GM19397 (cell line): ENCODE results near the gene SLC6A6.

Source experiments
- ATAC-seq: cut with Tn5 transposase; IDR thresholded peaks from one replicate; pipeline ENCODE4 v1.9.1; 2021; ENCODE audit warnings: mild to moderate bottlenecking, moderate library complexity; ENCODE audit not compliant: unreplicated experiment

The SLC6A6 gene

DNA sequence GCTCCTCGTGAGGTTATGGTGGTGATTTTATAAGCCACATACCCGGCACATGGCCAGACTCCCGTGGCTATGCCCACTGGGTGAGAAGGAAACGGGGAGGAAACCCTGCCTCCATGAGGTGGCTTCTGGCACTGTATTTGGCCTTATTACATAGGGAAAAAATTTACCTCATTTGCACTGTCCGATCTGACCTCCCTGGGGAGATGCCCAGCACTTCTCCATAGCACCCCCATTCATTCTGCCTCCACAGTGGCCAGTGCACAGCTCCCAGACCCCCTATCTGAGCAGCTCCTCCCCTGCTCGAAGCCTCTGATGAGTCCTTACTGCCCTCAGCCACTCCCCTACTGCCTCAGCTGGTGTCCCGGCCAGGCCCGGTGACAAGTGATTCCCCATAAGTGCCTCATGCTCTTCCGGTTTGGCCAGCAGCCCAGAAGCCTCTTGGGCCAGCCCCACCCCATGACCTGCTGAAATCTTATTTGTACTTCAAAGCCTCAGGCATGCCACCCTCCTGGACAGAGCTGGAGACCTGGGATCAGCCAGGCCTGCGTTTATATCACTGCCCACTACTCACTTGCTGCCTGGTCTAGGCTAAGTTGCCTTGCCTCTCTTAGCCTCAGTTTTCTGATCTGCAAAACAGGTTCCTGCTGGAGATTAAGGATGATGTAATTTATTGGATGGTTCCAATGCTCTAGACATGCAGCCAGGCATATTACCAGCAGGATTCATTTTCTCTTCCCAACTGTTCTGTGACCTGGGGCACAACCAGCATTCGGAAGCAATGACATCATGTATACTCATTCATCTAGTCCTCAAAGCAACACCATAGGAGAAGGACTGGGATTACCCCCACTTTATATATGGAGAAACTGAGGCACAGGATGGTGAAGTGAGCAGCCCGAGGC lies 30.6 kb upstream of the SLC6A6 start:
- no peak for ATAC-seq

DNA sequence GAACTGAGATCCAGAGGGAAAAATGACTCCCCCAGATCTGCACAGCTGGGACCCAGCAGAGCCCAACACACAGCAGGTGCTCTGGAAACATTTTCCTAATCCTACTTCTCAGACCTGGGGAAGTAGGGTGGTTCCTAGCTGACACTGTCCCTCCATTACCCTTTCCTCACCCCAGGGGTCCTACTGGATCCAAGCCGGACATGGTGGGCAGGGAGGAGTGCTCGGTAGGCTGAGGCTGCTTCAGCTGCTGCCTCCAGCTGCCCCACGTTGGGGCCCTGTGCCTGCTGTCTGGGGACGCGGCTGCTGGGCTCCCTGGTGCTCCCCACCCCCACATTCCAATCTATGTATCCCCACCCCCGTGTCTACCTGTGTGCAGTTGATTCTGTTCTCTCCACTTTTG lies 29.8 kb upstream of the SLC6A6 start:
- no peak for ATAC-seq

DNA sequence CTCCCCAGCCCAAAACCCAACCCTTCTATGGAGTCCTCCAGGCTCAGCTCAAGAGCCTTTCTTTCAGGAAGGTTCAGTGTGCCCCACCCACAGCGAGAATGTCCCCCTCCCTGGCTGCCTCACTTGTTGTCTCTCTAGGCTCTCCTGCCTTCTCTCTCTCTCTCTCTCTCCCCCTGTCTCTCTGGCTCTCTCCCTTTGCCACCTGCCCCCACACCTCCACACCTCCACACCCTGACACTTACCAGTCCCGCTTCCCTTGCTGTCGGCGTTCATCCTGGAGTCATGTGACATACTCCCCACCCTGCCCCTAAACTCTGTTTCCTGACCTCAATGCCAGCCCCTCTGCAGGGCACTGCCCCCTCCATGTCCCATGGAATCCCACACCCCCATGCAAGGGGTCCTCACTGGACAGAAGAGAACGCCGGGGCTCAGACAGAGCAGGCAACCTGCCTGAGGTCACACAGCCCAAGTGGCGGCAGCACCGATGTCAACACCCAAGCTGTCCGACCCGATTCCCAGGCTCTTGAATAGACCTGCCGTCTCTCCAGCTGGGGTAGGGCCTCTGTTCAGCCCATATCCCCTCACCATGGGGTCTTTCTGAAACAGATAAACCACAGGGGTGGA lies 28.5 kb upstream of the SLC6A6 start:
- no peak for ATAC-seq

DNA sequence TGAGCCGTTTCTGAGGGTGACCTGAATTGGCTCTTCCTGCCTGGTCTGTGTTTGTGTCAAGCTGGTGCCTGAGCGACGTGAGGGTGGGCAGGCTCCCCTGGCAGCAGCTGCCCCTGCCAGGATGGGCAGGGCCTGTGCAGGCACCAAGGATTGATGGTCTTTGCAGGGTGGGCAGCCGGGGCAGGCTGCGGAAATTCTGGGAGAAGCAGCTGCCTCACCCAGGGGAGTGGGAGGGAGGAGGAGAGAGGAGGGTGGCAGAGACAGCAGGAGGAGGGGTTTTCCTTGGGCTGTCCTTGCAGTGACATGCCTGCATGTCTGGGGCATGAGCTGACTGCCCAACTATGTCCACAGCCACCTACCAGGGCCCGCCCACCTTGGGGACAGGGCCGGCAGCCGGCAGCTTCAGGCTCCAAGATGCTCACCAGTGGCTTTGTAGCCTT lies 27.9 kb upstream of the SLC6A6 start:
- no peak for ATAC-seq

DNA sequence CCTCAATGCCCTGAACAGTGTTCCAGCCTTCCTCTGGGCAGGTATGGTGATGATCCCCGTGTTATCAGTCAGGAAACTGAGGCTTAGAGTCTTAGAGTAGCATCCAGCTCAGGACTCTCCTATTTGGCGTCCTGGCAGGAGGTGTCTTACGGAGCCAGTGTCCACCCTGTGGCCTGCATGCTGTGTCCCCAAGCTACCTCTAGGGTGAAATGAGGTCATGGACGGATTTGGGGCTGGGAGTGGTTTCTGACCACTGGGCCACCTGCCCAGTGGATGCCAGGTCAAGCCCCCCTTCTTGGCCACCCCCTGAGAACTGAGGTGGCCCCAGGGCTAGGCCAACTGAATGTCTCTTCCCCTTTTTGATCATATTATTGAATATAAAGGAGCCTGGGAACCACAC lies 27.2 kb upstream of the SLC6A6 start:
- ATAC-seq = no peak

DNA sequence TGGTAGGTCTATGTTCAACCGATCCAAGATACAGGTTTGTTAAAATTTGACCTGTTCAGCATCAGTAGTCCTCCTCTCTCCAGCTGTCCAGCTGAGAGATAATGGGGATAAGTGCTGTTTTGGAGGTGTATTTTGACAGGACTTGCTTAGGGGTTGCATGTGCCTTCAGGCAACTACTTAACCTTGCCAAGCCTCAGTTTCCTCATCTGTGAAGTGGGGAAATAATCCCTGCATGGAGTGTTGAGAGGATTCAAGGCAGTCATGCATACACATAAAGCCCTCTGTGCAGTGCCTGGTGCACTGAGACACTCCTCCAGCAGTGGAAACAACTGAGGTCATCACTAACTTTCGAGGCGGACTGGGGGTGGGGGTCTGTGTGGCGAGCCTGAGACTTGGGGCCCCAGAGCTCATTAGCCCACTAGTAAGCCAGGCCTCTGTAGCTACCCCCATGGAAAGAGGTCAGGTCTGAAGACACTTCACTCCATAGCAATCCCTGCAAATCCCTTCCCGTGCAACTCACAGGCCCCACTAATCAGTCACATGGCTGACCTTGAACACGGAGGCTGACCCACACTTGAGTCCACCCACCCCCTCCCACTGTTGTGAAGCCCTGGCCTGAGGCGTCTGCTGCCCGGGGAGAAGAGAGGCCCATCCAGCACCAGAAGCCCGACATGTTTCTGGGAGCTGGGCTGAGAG lies 25.9 kb upstream of the SLC6A6 start:
- ATAC-seq = no peak

DNA sequence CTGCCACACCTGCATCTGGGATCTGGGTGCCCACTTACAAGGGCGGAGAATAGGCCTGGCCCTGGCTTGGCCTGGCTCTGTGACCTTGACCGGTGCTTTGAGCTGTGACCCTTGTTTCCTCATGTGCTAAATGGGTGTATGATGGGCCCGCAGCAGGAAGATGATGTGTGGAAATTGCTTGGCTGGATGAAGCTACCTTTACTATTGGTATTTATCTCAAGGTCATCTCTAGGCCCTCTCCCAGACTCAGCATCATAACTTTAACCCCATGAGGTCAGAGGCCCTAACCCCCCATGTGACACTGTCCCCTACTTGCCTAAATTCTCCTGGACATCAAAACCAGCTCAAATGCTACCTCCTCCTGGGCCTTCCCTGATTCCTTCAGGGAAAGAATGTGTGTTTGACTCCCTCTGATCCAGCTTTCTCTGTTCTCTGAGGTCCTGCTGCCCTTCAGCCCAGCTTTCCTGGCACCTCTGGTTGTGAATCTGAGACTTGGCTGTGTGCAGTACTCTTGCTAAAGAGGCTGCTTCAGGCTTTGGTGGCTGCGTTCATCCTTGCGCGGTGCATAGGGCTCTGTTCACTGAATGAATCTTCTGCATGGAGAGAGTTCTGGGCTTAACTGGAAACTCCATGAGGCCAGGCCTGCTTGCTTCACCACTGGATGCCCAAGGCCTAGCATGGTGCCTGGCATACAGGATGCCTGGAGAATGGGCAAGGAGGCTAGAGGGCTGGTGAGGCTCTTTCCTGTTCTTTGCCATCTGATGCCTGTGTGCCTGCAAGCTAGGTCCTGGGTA lies 25.2 kb upstream of the SLC6A6 start:
- ATAC-seq = no peak

DNA sequence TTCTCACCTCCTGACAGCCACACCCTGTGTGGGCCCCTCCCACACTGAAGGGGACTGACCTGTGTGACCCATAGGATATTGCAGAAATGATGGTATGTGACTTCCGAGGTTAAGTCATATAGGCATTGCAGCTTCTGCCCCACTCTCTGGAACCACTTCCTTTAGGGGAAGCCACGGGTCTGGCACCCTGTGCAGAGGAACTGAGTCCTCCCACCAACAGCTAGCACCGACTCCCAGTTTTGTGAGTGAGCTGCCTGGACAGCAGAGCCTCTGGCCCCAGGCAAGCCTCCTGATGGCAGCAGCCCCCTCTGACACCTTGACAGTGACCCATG lies 24.6 kb upstream of the SLC6A6 start:
- no peak for ATAC-seq

DNA sequence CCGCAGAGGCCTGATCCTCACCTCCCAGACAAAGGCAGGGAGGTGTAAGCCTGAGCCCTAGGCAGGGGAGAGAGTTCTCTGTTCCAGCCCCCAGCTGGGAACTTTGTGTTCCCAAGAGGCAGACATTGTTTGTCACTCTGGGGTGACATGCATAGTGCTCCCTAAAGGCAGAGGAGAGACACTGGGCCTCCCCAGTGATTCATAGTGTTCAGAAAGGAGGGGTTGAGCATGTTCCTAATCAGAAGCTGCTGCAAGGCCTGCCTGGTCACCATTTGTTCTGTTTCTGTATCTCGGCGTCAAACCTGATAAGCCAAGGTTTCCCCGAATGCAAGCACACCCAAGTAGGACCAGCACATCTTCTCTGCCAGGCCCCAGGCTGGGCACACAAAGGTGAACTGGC lies 24.0 kb upstream of the SLC6A6 start:
- no peak for ATAC-seq

DNA sequence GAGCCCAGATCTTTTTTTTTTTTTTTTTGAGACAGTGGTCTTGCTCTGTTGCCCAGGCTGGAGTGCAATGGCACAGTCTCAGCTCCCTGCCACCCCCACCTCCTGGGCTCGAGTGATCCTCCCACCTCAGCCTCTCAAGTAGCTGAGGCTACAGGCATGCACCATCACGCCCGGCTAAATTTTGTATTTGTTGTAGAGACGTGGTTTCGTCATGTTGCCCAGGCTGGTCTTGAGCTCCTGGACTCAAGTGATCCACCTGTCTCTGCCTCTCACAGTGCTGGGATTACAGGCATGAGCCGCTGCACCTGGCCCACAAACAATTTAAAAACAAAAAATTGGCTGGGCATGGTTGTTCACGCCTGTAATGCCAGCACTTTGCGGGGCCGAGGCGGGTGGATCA lies 22.6 kb upstream of the SLC6A6 start:
- ATAC-seq = no peak

DNA sequence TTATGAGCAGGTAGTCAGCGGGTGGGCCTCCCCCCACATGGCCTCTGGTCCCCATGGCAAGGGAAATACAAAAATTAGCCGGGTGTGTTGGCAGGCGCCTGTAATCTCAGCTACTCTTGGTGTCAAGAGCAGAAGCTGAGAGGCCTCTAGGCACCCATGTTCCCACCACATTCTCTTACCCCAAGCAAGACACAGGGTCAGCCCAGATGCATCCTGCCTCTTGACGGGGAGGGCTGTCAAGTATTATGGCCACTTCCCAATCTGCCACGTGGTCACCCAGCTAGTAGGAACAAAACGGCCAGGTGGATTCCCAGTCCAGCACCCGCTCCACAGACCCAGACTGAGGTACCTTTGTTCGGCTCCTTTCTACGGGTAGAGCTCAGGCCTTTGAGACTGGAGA lies 16.2 kb upstream of the SLC6A6 start:
- no peak for ATAC-seq

DNA sequence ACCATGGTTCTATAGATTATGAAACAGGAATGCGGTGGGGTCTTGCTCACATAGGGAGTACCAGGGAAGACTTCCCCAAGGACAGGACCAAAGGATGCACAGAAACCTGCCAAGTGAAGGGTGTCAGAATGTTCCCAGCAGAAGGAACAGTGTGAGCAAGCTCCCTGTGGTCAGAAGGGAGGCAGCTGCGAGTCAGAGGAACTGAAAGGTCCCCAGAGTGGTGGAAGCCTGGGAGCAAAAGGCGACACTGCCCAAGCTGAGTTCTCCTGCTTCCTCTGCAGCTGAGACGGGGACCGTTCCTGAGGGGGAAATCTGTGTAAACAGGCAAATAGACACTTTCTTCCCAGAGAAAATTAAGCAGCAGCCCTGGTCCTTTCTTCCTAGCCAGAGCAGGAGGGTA lies 14.2 kb upstream of the SLC6A6 start:
- no peak for ATAC-seq

DNA sequence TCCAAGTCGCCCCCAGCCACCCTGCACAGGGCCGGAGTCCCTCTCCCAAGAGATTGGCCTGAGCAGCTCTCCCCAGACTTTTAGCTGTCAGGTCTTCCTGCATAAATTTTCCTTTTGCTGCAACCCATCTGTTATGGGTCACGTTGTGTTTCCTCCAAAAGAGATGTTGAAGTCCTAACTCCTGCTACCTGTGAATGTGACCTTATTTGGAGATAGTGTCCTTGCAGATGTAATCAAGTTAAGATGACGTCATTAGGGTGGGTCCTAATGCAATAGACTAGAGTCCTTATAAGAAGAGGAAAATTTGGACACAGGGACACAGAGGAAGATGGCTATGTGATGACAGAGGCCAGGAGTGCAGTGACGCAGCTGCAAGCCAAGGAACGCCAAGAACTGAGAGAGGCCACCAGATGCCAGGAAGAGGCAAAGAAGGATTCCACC lies 13.2 kb upstream of the SLC6A6 start:
- ATAC-seq = no peak

DNA sequence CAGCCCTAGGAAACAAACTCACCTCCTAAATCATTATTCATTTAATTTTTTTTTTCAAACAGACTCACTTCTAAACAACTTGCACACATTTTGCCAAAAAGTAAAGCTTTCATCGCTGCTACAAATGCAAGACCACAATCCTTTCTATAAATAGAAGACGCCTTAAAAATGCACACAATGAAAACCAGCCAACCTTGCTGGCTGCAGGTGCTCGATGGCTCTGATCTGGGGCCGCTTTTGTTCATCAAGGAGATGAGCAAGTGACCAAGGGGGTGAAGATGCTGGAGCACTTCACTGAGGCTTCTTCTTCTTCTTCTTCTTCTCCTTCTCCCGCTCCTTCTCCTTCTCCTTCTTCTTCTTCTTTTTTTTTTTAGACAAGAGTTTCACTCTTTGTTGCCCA lies 12.7 kb upstream of the SLC6A6 start:
- ATAC-seq = no peak

DNA sequence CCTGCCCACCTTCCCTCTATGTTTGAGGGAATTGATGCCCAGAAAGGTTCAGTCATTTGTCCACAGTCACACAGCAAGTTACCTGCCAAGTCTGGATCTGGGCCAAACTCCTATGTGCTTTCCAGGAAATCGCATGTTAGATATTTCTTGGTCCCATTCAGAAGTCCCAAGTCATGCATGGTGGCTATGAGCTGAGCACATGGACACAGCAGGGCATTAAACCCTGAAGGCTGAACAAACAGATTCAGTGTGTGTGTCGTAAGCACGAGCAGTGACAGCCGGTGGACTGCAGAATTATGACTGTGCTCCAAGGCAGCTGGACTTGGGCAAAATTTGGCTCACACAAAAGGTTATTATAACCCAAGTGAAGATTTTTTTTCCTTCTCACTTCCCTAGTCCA lies 11.4 kb upstream of the SLC6A6 start:
- no peak for ATAC-seq

DNA sequence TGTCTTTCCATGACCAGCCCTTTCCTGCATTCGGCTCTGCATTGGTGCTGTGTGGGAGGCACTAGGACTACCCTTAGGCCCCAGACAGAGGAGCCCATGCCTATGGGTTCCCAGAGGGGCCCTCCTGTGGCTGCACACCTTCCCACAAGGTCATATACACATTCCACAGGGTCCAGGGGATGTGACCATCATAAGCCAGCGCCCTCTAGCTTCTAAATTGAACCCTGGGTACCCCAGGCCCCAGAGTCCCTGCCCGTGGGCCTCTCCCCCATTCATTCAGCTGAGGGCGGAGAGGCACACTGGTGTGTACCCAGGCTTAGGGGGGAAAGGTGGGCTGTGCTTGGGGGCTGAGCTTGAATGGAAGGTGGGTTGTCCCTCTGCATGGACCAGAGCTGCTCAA lies 10.2 kb upstream of the SLC6A6 start:
- ATAC-seq = no peak

DNA sequence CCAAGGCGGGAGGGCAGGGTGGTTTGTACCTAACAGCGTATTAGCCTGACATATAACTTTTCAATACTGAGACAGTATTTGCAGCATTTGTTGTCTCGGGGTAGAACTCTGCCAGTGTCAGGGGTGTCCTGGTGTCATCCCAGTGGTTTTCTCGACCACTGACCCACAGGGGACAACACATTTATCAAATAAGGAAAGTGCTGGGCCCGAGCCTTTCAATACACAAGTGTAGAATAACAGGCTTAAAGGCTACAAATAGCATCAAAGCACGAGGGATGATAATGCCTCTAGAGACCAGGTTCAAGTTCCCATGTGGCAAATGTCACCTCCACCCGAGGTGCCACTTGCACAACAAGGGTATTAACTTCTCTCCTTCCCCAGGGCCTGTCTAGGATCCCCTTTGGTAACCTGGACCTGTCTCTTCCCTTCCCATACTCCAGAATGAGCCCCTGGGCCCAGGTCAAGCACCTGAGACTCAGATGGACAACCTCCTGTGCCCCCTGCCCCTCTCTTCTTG lies 9.5 kb upstream of the SLC6A6 start:
- no peak for ATAC-seq

DNA sequence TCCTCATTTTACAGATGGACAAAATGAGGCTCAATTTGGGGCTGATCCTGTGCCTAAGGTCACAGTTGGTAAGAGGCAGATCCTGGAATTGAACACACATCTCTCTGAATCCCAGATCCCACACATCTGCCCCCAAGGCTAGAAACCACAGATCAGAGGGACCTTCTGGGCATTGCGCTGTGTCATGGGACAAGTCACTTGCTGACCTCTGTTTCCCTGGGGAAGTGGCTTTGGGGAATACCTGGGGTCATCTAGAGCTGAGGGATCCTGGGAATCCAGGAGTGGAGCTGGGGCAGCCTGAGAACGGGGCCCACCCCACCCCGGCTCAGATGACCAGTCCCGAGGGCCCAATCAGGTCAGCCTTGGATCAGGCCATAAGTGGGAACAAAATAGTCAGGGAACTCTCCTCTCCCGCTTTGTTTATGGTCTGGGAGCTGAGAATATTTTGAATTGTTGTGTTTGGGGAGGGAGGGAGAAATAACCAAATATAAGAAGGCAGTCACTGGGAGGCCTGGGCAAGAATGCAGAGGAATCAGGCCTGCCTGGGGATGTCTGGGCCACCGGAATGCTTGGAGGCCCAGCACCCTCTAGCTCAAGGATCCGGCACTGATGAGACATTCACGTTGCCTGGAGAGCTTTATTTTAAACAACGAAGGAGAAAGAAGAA lies 8.8 kb upstream of the SLC6A6 start:
- no peak for ATAC-seq

DNA sequence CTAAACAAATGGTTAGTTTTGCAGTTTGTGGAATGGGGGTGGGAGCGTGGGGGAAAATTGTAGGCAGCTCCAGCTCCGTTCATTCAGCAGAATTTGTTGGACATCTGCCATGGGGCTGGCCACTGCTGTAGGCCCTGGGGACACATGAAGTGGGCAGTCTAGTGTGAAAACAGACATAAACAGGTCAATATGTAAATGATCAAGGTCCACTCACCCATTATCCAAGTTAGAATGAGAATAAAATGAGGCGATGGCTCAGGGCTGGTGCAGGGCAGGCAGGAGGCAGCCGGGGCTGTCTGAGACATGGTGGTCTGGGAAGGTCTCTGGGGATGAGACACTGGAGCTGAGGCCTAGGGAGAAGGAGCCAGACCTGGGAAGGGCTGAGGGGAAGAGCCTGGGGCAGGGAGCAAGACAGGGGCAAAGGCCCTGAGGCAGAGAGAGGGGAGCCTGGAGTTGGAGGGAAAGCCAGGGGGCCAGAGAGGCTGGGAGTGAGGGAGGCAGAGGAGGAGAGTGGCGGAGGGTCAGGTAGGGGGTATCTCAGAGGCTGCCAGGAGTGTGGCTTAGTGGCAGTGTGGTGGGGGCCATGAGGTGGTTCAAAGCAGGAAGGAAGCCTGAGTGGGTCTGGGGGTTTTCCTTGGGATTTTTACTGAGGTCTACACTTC lies 6.2 kb upstream of the SLC6A6 start:
- no peak for ATAC-seq

DNA sequence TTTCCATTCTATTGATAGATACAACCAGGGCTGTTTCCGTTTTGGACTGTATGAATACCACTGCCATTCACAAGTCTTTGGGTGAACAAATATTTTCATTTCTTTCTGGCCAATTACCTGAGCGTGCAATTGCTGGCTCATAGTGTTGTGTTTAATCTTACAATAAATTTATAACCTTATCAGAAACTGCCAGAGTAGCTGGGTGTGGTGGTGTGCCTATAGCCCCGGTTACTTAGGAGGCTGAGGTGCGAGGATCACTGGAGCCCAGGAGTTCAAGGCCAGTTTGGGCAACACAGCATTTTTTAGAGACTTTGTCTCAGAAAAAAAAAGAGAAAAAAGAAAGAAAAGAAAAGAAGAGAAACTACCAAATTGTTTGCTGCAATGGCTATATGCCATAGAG lies 5.4 kb upstream of the SLC6A6 start:
- ATAC-seq = no peak
